OCI-LY7 (cell line): ENCODE data around the gene CECR2.
A peak's percentile ranks its signal among the peaks of the same experiment; 100 is the strongest.

Source experiments
- CTCF ChIP-seq: fragments of 200-600 bp; sonication (generic); conservative IDR thresholded peaks from 2 replicates; pipeline ENCODE4 v1.5.1; 2014; ENCODE audit warnings: mild to moderate bottlenecking, antibody characterized with exemption, low read length, moderate library complexity, mixed read lengths
- EZH2phosphoT487 ChIP-seq: fragments of 200-600 bp; sonication (generic); IDR thresholded peaks from 2 replicates; pipeline ENCODE4 v1.6.1; 2018; ENCODE audit warnings: low read depth, borderline replicate concordance, mild to moderate bottlenecking, mixed run types, antibody characterized with exemption, low read length, moderate library complexity, mixed read lengths

GRCh38 chr22:17540481-17540880, 171.2 kb downstream of the CECR2 start:
- TF ChIP-seq CTCF = peak; percentile 70
- no peak for TF ChIP-seq EZH2phosphoT487
